IMR-90 (cell line): ENCODE data around the gene DCDC1. TPM values are rescaled to one million over a fixed set of nuclear protein-coding genes. Genes with fewer than 3 reads are reported as not detected.

ENCODE experiments used
- ATAC-seq: fragments of 200-7000 bp; cut with Tn5 transposase; 2 replicates; pipeline ENCODE4 v1.9.1; 2020; ENCODE audit warnings: low read depth, mild to moderate bottlenecking, moderate library complexity
- BruUV-seq: library from RNA; stranded (reverse); fragments of 400-500 nt; replicated peaks from 2 replicates; lab custom pipeline; 2021; lab: Mats Ljungman, UMichigan
- CTCF ChIA-PET: fragments of 300-600 bp; formaldehyde crosslinking; extraction: SDS; loops from one replicate; lab custom pipeline; 2021; ENCODE audit warnings: antibody characterized with exemption; lab: Yijun Ruan, JAX
- POLR2A ChIA-PET: fragments of 300-600 bp; sonication (Branson Sonifier 250); formaldehyde crosslinking; loops from one replicate; lab custom pipeline; 2022; ENCODE audit warnings: antibody characterized with exemption; ENCODE audit not compliant: unreplicated experiment; lab: Charles Lee
- DNase-seq: peaks from one replicate; pipeline ENCODE4 v3.0.0; 2013
- H2AFZ ChIP-seq: replicated peaks from 2 replicates; pipeline ENCODE3; 2013; ENCODE audit warnings: low read length, mild to moderate bottlenecking; ENCODE audit not compliant: poor library complexity
- H2AK5ac ChIP-seq: 2 replicates; pipeline ENCODE4 v1.6.1; 2013; ENCODE audit warnings: low read depth, low read length, inconsistent platforms
- H2AK9ac ChIP-seq: replicated peaks from 2 replicates; pipeline ENCODE3; 2013; ENCODE audit warnings: mild to moderate bottlenecking, low read depth, low read length, moderate library complexity; ENCODE audit not compliant: poor library complexity
- H2BK120ac ChIP-seq: 2 replicates; pipeline ENCODE4 v1.6.1; 2013; ENCODE audit warnings: low read depth, low read length, inconsistent platforms
- H2BK15ac ChIP-seq: 3 replicates; pipeline ENCODE4 v1.6.1; 2013; ENCODE audit warnings: low read depth, low read length, inconsistent platforms
- H2BK20ac ChIP-seq: 2 replicates; pipeline ENCODE4 v1.6.1; 2013; ENCODE audit warnings: low read depth, mild to moderate bottlenecking, inconsistent platforms, low read length, moderate library complexity
- H2BK5ac ChIP-seq: 2 replicates; pipeline ENCODE4 v1.6.1; 2013; ENCODE audit warnings: mild to moderate bottlenecking, low read depth, low read length, inconsistent platforms; ENCODE audit not compliant: poor library complexity, severe bottlenecking
- H3K14ac ChIP-seq: replicated peaks from 2 replicates; pipeline ENCODE4 v1.6.1; 2013; ENCODE audit warnings: low read depth, low read length, inconsistent platforms
- H3K18ac ChIP-seq: 2 replicates; pipeline ENCODE4 v1.6.1; 2013; ENCODE audit warnings: low read depth, low read length, control low read depth
- H3K23ac ChIP-seq: 2 replicates; pipeline ENCODE4 v1.6.1; 2013; ENCODE audit warnings: low read depth, low read length, inconsistent platforms
- H3K27ac ChIP-seq: 2 replicates; pipeline ENCODE4 v1.5.1; 2013; ENCODE audit warnings: mild to moderate bottlenecking, control low read depth, low read length; ENCODE audit not compliant: insufficient read depth
- H3K27me3 ChIP-seq: 2 replicates; pipeline ENCODE4 v1.6.1; 2013; ENCODE audit warnings: low read length; ENCODE audit not compliant: control insufficient read depth, insufficient read depth
- H3K36me3 ChIP-seq: 2 replicates; pipeline ENCODE4 v1.6.1; 2013; ENCODE audit warnings: low read length, mixed read lengths; ENCODE audit not compliant: control insufficient read depth, insufficient read depth
- H3K4ac ChIP-seq: 2 replicates; pipeline ENCODE4 v1.6.1; 2013; ENCODE audit warnings: low read depth, low read length, inconsistent platforms
- H3K4me1 ChIP-seq: 2 replicates; pipeline ENCODE4 v1.6.1; 2013; ENCODE audit warnings: low read length, mixed read lengths; ENCODE audit not compliant: control insufficient read depth, insufficient read depth
- H3K4me2 ChIP-seq: 2 replicates; pipeline ENCODE4 v1.6.1; 2013; ENCODE audit warnings: low read depth, mild to moderate bottlenecking, control low read depth, low read length, moderate library complexity
- H3K4me3 ChIP-seq: 2 replicates; pipeline ENCODE4 v1.5.1; 2013; ENCODE audit warnings: low read depth, mild to moderate bottlenecking, control low read depth, low read length, moderate library complexity; ENCODE audit not compliant: insufficient read depth
- H3K56ac ChIP-seq: 2 replicates; pipeline ENCODE4 v1.6.1; 2013; ENCODE audit warnings: low read length, inconsistent platforms; ENCODE audit not compliant: insufficient read depth; ENCODE audit errors: extremely low read depth
- H3K79me1 ChIP-seq, 2 experiments: 2 replicates each; pipeline ENCODE4 v1.6.1; 2013; ENCODE audit warnings: low read length in 2 of 2, inconsistent platforms in 1 of 2, low read depth in 1 of 2
- H3K9ac ChIP-seq: 2 replicates; pipeline ENCODE4 v1.6.1; 2013; ENCODE audit warnings: low read depth, low read length, control low read depth
- H3K9me1 ChIP-seq: 2 replicates; pipeline ENCODE4 v1.6.1; 2013; ENCODE audit warnings: low read length, inconsistent platforms; ENCODE audit not compliant: insufficient read depth
- H3K9me3 ChIP-seq: 2 replicates; pipeline ENCODE4 v1.6.1; 2013; ENCODE audit warnings: low read length; ENCODE audit not compliant: control insufficient read depth, insufficient read depth
- H4K20me1 ChIP-seq: 2 replicates; pipeline ENCODE4 v1.6.1; 2013; ENCODE audit warnings: low read length, inconsistent platforms; ENCODE audit not compliant: insufficient read depth
- H4K5ac ChIP-seq: 2 replicates; pipeline ENCODE4 v1.6.1; 2013; ENCODE audit warnings: mild to moderate bottlenecking, low read depth, low read length, control low read depth
- H4K8ac ChIP-seq, 2 experiments: 2 replicates each; pipeline ENCODE4 v1.6.1; 2013; ENCODE audit warnings: low read depth in 2 of 2, low read length in 2 of 2, control low read depth in 1 of 2, inconsistent platforms in 1 of 2
- H4K91ac ChIP-seq: 2 replicates; pipeline ENCODE4 v1.6.1; 2013; ENCODE audit warnings: low read depth, low read length, inconsistent platforms; ENCODE audit not compliant: insufficient read depth
- NFE2L2 ChIP-seq: fragments of 150-350 bp; IDR thresholded peaks from 2 replicates; pipeline ENCODE4 v1.6.1; 2016; ENCODE audit warnings: low read depth, mild to moderate bottlenecking, low read length
- POLR2A ChIP-seq: IDR thresholded peaks from 2 replicates; pipeline ENCODE4 v1.6.1; 2012; ENCODE audit warnings: mild to moderate bottlenecking, low read depth, low read length
- WGBS, 2 experiments: methylation state at CpG; one replicate each; pipeline versions ENCODE4 v1.1.5 to v1.1.7; 2013; ENCODE audit warnings: missing lambda C conversion rate in 2 of 2; ENCODE audit not compliant: insufficient read length in 1 of 2; ENCODE audit errors: extremely low coverage in 2 of 2; 5-methylcytosine and 5-hydroxymethylcytosine counted together
- dilution Hi-C: fragments of 300-500 bp; cut with HindIII; formaldehyde crosslinking; loops from one replicate; pipeline ENCODE4 v1.14.3; 2018; ENCODE audit warnings: low sequenced_read_pairs; ENCODE audit not compliant: unreplicated experiment
- in situ Hi-C: fragments of 300-500 bp; cut with MboI; formaldehyde crosslinking; loops from 3 replicates; pipeline ENCODE4 v1.14.3; 2019; ENCODE audit warnings: low sequenced_read_pairs, inconsistent platforms, mixed read lengths
- intact Hi-C: fragments of 100-400 bp; cut with micrococcal nuclease; formaldehyde crosslinking; loops from 2 replicates; pipeline ENCODE4 v1.10.0; 2022
- polyA plus RNA-seq, 3 experiments: library from polyadenylated mRNA; depleted of rRNA; stranded (reverse); fragments of >200 nt; gene quantifications; 2 replicates each; pipeline ENCODE4 v1.2.3, GENCODE V29; 2012; ENCODE audit warnings: low replicate concordance in 1 of 3
- total RNA-seq: library from RNA; depleted of rRNA; stranded (reverse); fragments of >200 nt; gene quantifications from 2 replicates; pipeline ENCODE4 v1.2.3, GENCODE V29; 2012

The DCDC1 gene
- total and polyA plus RNA-seq, 2 of the 4 experiments (the other 2 are of a cell fraction), result not detected

GRCh38 chr11:30926130-30926529 lies 443.4 kb downstream of the DCDC1 start:
- in situ Hi-C loops, result loop anchor here (10.0 kb wide), 1 partner anchor 581 kb away; no protein-coding TSS in a partner anchor
- Histone ChIP-seq H4K8ac (no peak overlapping the region), H2BK5ac (no peak overlapping the region), H2BK15ac (no peak overlapping the region), H3K14ac (no peak overlapping the region), H3K27me3 (no peaks in the 10 kb centered on the region), H2BK120ac (no peak overlapping the region), H4K91ac (no peak overlapping the region), H3K36me3 (no peaks in the 10 kb centered on the region), H3K4me3 (no peak overlapping the region), H2AFZ (no peak overlapping the region), H2BK20ac (no peak overlapping the region), H4K20me1 (no peaks in the 10 kb centered on the region), H3K18ac (no peak overlapping the region), H3K27ac (no peak overlapping the region), H3K79me1 (no peaks in the 10 kb centered on the region), H3K4me2 (no peak overlapping the region), H3K4me1 (no peaks in the 10 kb centered on the region), H3K4ac (no peak overlapping the region), H3K9me3 (no peaks in the 10 kb centered on the region), H2AK5ac (no peak overlapping the region), H3K23ac (no peak overlapping the region), H3K9ac (no peak overlapping the region), H3K9me1 (no peaks in the 10 kb centered on the region), H3K56ac (no peak overlapping the region), H2AK9ac (no peak overlapping the region), H4K5ac (no peak overlapping the region)
- no peak for DNase-seq
- no peak for TF ChIP-seq POLR2A
- no peak for TF ChIP-seq NFE2L2
- POLR2A ChIA-PET, result no interaction called here
- no peak for ATAC-seq
- no TSS peak for BruUV-seq
- dilution Hi-C loops, result no loop called here
- intact Hi-C loops, result no loop called here
- WGBS, 2 experiments, result 67% methylated on average over 3 of the region's 3 CpGs; no CpG with 5 or more reads in 1 of the 2 experiments
- CTCF ChIA-PET, result interaction anchor here (1.0 kb wide), 1 partner anchor 8 kb away, joined by 3 read pairs; no protein-coding TSS in a partner anchor
